Subcutaneous abdominal adipose tissue (tissue), 5 donors: ENCODE data around the gene ALG10B.
A peak's percentile ranks its signal among the peaks of the same experiment; 100 is the strongest.
"Not testable (repeated sequence)": the region's sequence is repeated elsewhere in the genome, so short reads cannot be mapped to it uniquely, and the experiment has no call there.

Experiments
- H3K27ac ChIP-seq: one replicate; pipeline ENCODE4 v1.7.0; 2013; ENCODE audit warnings: low read depth, mild to moderate bottlenecking, inconsistent platforms, low read length, moderate library complexity
- H3K27me3 ChIP-seq, 5 donors: one replicate each; pipeline ENCODE4 v1.7.0; 2013; ENCODE audit warnings: low read length in 5 of 5, inconsistent platforms in 1 of 5; ENCODE audit not compliant: control insufficient read depth in 5 of 5, insufficient read depth in 4 of 5
- H3K36me3 ChIP-seq, 5 donors: one replicate each; pipeline ENCODE4 v1.7.0; 2013; ENCODE audit warnings: low read length in 5 of 5; ENCODE audit not compliant: control insufficient read depth in 5 of 5, insufficient read depth in 5 of 5
- H3K4me1 ChIP-seq, 5 donors: one replicate each; pipeline ENCODE4 v1.7.0; 2013; ENCODE audit warnings: low read length in 5 of 5, mild to moderate bottlenecking in 3 of 5, moderate library complexity in 1 of 5; ENCODE audit not compliant: control insufficient read depth in 5 of 5, insufficient read depth in 5 of 5
- H3K4me3 ChIP-seq, 5 donors: one replicate each; pipeline ENCODE4 v1.7.0; 2013; ENCODE audit warnings: low read length in 5 of 5, low read depth in 1 of 5
- H3K9ac ChIP-seq, 5 donors: one replicate each; pipeline ENCODE4 v1.7.0; 2013; ENCODE audit warnings: low read length in 5 of 5, mild to moderate bottlenecking in 4 of 5, moderate library complexity in 3 of 5
- H3K9me3 ChIP-seq, 5 donors: one replicate each; pipeline ENCODE4 v1.7.0; 2013; ENCODE audit warnings: low read length in 5 of 5; ENCODE audit not compliant: control insufficient read depth in 5 of 5
- donor health status: healthy.
- donor health status: healthy.
- donor health status: healthy.
- donor health status: healthy.
- donor health status: healthy.

The ALG10B gene

GRCh38 chr12:38316391-38317129, at the start of gene ALG10B:
ALG10B (plus strand) TSS chr12:38316774; CDS start chr12:38316894, 120 bp downstream.
- Histone ChIP-seq H3K36me3 (peaks cover 0 to 6% (median 2%) of the 10 kb centered on the region in 5 donors), H3K4me1 (peaks cover 0 to 13% (median 9%) of the 10 kb centered on the region in 5 donors), H3K27ac (peak within 1 kb of the TSS; percentile 82), H3K4me3 (peak within 1 kb of the TSS; percentile 81 to 94 (median 86)), H3K9me3 (no peaks in the 10 kb centered on the region), H3K27me3 (no peaks in the 10 kb centered on the region), H3K9ac (peak within 1 kb of the TSS; percentile 63 to 88 (median 81))

GRCh38 chr12:38268612-38269011, 48.0 kb upstream of the ALG10B start:
- H3K9me3 ChIP-seq = no peaks in the 10 kb centered on the region
- no peak overlapping the region for H3K27ac ChIP-seq
- H3K36me3 ChIP-seq = no peaks in the 10 kb centered on the region
- H3K4me3 ChIP-seq = no peak overlapping the region
- no peak overlapping the region for H3K9ac ChIP-seq
- no peaks in the 10 kb centered on the region for H3K27me3 ChIP-seq
- H3K4me1 ChIP-seq = no peaks in the 10 kb centered on the region

GRCh38 chr12:38269897-38270296, 46.7 kb upstream of the ALG10B start:
- Histone ChIP-seq H3K9me3 (no peaks in the 10 kb centered on the region), H3K27me3 (no peaks in the 10 kb centered on the region), H3K4me3 (no peak overlapping the region), H3K9ac (no peak overlapping the region), H3K27ac (no peak overlapping the region), H3K4me1 (no peaks in the 10 kb centered on the region), H3K36me3 (no peaks in the 10 kb centered on the region)

GRCh38 chr12:38279756-38280155, 36.8 kb upstream of the ALG10B start:
- Histone ChIP-seq H3K9me3 (no peaks in the 10 kb centered on the region), H3K27ac (no peak overlapping the region), H3K9ac (no peak overlapping the region), H3K4me1 (no peaks in the 10 kb centered on the region), H3K36me3 (no peaks in the 10 kb centered on the region), H3K4me3 (no peak overlapping the region), H3K27me3 (no peaks in the 10 kb centered on the region)

GRCh38 chr12:38282886-38283285, 33.7 kb upstream of the ALG10B start:
- H3K36me3 ChIP-seq = no peaks in the 10 kb centered on the region
- H3K27me3 ChIP-seq = no peaks in the 10 kb centered on the region
- no peaks in the 10 kb centered on the region for H3K9me3 ChIP-seq
- no peak overlapping the region for H3K4me3 ChIP-seq
- H3K4me1 ChIP-seq = no peaks in the 10 kb centered on the region
- H3K27ac ChIP-seq = no peak overlapping the region
- H3K9ac ChIP-seq = no peak overlapping the region

GRCh38 chr12:38289396-38289795, 27.2 kb upstream of the ALG10B start:
- Histone ChIP-seq H3K27me3 (no peaks in the 10 kb centered on the region), H3K27ac (no peak overlapping the region), H3K4me1 (no peaks in the 10 kb centered on the region), H3K9ac (no peak overlapping the region), H3K36me3 (no peaks in the 10 kb centered on the region), H3K4me3 (no peak overlapping the region), H3K9me3 (no peaks in the 10 kb centered on the region)

GRCh38 chr12:38291160-38291559, 25.4 kb upstream of the ALG10B start:
- Histone ChIP-seq H3K4me1 (no peaks in the 10 kb centered on the region), H3K4me3 (no peak overlapping the region), H3K9ac (no peak overlapping the region), H3K9me3 (no peaks in the 10 kb centered on the region), H3K27me3 (peaks cover 0 to 2% (median 0%) of the 10 kb centered on the region in 5 donors), H3K36me3 (no peaks in the 10 kb centered on the region), H3K27ac (no peak overlapping the region)

- H3K27ac ChIP-seq, H3K9me3 ChIP-seq, H3K4me1 ChIP-seq, H3K27me3 ChIP-seq, H3K36me3 ChIP-seq, H3K4me3 ChIP-seq, H3K9ac ChIP-seq: not testable (repeated sequence)
Observed at GRCh38 chr12:38302972-38303371, 13.6 kb upstream of the ALG10B start.

- H3K4me1 ChIP-seq, H3K27me3 ChIP-seq, H3K4me3 ChIP-seq, H3K9ac ChIP-seq, H3K9me3 ChIP-seq, H3K27ac ChIP-seq: not testable (repeated sequence)
- H3K36me3 ChIP-seq = peaks cover 0 to 11% (median 2%) of the 10 kb centered on the region in 5 donors
Observed at GRCh38 chr12:38321966-38322365, 5.4 kb downstream of the ALG10B start.

- Histone ChIP-seq H3K27me3 (no peaks in the 10 kb centered on the region), H3K9me3 (no peaks in the 10 kb centered on the region), H3K4me1 (no peaks in the 10 kb centered on the region)
Observed at GRCh38 chr12:38324912-38325311, 8.3 kb downstream of the ALG10B start.

More at GRCh38 chr12:38324912-38325311, 8.3 kb downstream of the ALG10B start:
- no peak overlapping the region for H3K4me3 ChIP-seq
- peaks cover 0 to 7% (median 0%) of the 10 kb centered on the region in 5 donors for H3K36me3 ChIP-seq
- no peak overlapping the region for H3K27ac ChIP-seq
- H3K9ac ChIP-seq = no peak overlapping the region
